ENCODE results near the gene CCDC152.
A peak's percentile ranks its signal among the peaks of the same experiment; 100 is the strongest.

The CCDC152 gene

DNA sequence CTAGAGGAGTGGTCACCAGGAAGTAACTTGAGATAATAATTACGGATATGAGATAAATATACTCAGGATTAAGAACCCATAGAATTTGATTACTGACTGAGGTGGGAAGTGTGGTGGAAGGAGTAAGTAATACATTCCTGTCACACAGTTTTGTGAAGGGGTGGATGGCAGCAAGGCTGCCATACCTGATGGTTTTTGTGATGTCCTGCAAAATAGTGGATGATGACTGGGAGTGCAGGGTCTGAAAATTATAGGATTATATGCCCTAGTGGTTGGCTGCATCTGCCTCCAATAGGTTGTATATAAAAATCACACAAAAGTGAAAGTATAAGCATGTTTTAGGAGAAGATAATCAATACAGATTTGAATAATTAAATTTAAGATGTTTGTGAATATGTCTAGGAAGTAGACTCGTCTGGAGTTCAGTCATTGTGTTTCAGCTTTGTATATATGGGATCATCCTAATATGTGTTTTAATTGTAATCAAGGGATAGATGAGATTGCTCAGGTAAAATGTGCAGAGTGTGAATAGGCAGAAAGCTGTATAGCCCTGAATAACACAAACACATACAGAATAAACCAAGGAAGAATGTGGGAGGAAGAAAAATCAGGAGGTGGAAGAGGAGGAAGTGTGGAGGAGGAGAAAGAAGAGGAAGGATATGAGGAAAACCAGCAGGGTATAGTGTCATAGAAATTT is 49.5 kb downstream of the CCDC152 start:
- TF ChIP-seq, protein P1, sequence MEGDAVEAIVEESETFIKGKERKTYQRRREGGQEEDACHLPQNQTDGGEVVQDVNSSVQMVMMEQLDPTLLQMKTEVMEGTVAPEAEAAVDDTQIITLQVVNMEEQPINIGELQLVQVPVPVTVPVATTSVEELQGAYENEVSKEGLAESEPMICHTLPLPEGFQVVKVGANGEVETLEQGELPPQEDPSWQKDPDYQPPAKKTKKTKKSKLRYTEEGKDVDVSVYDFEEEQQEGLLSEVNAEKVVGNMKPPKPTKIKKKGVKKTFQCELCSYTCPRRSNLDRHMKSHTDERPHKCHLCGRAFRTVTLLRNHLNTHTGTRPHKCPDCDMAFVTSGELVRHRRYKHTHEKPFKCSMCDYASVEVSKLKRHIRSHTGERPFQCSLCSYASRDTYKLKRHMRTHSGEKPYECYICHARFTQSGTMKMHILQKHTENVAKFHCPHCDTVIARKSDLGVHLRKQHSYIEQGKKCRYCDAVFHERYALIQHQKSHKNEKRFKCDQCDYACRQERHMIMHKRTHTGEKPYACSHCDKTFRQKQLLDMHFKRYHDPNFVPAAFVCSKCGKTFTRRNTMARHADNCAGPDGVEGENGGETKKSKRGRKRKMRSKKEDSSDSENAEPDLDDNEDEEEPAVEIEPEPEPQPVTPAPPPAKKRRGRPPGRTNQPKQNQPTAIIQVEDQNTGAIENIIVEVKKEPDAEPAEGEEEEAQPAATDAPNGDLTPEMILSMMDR (IDR thresholded peaks at IDR 0.05; ENCODE audit: low read depth, low read length): no peak
- no peak for DNase-seq (ENCODE audit: extremely low read depth, low read depth)

DNA sequence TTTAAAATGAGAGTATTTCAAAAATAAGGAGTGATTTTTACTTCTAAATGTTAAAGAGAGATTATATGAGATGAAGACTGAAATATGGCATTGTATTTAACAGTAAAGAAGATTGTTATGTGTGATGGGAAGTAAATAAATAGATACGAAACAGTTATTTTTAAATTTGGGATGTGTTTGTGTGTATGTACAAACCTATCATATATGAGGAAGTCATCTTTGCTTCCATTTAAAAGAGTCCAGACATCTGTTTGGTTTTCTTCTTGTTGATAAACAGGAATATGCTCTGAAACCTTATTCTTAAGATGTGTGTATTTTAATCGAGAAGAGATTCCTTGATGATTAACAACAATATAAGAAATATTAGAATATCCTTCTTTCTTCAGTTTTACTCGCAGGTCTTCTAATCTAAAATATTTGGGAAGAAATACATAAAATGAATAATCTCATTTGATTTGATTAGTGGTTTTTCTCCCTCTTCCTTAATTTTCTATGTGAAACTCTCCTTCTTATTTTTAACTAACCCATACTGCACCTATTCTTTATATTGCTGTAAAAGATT is 50.2 kb downstream of the CCDC152 start:
- TF ChIP-seq, protein P1 (IDR thresholded peaks at IDR 0.05; ENCODE audit: low read depth, low read length): no peak
- DNase-seq (ENCODE audit: extremely low read depth, low read depth): no peak

DNA sequence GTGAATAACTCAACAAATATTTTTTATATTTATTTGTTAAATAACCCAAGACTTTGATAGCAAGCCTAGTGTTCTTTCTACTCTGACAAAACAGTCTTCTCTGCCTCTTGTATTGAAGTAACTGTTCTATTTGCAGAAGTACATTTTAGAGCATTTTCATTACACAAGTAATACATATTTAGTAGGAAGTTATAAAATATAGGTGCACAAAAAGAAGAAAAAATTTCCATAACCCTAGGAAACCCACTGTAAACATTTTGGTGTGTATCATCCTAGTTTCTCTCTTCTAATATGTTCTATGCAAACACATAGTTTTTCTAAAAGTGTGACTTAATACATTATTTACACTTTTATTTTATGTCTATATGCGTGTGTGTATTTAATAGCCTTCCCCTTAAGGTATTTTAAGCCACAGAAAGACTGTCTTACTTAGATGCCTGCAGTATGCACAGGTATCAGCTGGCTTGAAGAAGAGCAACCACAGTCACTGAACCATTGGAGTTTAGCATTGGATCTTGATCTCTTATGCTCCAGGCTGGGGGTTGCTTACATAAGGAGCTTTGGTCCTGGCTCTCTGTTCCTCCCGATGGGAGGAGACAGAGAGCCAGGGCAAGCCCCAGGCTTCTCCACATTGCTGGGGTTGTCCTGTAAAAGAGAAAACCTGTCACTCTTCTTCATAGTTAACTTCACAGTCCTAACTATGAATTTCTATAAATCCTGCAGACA is 51.3 kb downstream of the CCDC152 start:
- no peak for DNase-seq (ENCODE audit: extremely low read depth, low read depth)
- TF ChIP-seq, protein P1 (IDR thresholded peaks at IDR 0.05; ENCODE audit: low read depth, low read length): no peak

DNA sequence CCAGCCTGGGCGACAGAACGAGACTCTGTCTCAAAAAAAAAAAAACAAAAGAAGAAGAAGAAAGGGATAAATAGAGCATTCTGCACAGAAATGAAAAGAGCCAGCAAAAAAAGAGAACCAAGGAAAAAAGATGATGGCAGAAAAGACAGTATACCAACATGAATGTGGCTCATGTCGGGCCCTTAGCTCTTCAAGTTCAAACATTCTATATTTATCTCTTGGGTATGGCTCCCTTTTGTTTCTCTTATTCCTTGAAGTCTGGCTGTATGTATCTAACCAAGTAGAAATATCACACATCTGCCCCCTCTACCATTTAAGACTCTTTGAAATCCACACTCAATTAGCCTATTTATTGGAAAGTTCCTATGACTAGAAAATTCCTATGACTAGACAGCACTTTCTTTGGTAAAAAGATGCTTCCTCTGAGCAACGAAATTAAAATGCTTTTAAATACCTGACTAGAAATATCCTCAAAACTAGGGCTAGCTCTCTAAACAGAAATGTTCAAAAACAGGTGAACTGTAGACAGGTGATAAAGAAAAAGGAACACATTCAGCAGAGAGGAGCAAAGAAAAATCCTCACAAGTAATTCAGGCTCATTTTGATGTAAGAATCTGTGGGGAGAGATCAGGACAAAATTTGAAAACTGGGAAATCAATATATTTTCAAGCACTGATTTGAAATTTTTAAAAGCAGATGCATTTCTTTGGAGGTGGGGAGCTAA is 52.4 kb downstream of the CCDC152 start:
- TF ChIP-seq, protein P1 (IDR thresholded peaks at IDR 0.05; ENCODE audit: low read depth, low read length): no peak
- no peak for DNase-seq (ENCODE audit: extremely low read depth, low read depth)

DNA sequence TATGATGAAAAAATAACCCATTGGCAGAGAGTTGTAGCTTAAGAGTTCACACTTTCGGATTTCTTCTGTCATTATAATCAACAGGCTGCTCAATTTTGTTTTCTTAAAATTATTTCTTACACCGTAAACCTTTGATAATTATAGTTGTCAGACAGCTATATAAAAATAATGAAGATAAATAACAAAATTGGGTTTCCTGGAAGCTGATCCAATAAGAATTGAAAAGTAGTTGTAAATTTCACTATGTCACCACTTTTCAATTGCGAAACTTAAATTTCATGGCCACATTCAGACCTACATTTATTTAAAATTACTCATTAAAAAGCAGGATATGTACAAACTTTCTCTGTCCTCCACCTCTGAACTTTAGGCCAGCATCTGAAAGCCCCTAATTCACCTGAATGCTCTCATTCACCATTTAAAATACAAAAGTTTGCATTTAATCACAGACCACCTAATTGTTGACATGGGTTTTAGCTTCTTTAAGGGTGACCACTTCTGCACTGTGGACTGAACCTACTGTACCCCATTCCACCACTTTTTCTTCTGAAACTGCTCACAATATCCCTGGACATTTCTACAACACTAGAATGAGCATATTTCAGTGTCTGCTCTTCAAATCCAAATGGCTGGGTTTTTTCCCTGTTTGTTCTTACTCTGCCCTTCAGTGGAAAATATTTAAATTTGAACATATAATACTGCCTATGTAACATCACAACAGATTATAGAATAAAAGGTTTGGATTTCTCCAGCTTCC is 54.4 kb downstream of the CCDC152 start:
- no peak for DNase-seq (ENCODE audit: extremely low read depth, low read depth)
- TF ChIP-seq, protein P1 (IDR thresholded peaks at IDR 0.05; ENCODE audit: low read depth, low read length): no peak

DNA sequence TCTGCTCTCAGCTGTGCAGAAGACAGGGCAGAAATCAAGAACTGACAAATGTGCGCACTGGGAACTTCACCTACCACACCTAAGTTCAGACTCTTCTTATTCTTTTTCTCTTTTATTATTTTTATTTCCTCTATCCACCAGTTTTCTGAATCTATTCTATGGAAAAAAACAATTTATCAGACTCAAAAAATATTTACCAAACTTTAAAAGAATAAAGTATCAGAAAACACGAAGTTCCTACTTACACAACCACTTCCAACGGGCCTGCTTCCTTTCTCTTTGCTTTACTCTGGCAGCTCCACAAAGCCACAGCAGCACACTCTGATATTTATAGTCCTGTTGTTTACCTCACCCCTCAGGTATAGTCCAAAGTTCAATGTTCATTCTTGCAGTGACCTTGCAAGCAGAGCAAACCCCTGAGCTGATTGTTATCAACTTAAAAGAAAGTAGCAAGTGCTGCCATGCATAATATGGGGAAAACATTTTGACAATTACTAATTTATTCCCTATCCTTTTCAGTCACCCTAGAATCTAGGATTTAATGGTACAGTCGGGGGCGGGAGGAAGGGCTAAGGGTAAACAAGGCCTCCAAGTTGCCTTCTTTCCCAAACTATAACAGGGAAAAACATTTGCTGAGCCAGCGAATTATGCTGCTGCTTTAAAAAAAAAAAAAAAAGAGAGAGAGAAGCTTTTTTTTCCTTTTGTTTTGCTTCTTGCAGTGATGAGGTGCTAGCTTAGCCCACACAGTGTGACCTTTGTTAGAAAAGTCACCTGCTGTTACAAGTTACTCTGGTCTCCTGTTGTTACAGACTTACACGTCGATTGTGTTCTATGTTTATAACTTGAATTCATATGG is 55.2 kb downstream of the CCDC152 start, which contains the start of gene SELENOP:
Gene SELENOP (minus strand): TSS at position 302 of the 856 bp plus-strand sequence. CDS start 3,539 bp downstream, outside the sequence.
- peak; percentile 14 for DNase-seq (ENCODE audit: extremely low read depth, low read depth)
- TF ChIP-seq, protein P1 (IDR thresholded peaks at IDR 0.05; ENCODE audit: low read depth, low read length): no peak
